IPS DF 4.7 (cell line): ENCODE data around the gene TXN.
"Not testable (repeated sequence)": the region's sequence is repeated elsewhere in the genome, so short reads cannot be mapped to it uniquely, and the experiment has no call there.

ENCODE experiments used
- DNase-seq: peaks from one replicate; pipeline ENCODE4 v3.0.0-alpha.2; 2013; ENCODE audit warnings: low spot score; ENCODE audit errors: extremely low read depth

TXN gene

DNA sequence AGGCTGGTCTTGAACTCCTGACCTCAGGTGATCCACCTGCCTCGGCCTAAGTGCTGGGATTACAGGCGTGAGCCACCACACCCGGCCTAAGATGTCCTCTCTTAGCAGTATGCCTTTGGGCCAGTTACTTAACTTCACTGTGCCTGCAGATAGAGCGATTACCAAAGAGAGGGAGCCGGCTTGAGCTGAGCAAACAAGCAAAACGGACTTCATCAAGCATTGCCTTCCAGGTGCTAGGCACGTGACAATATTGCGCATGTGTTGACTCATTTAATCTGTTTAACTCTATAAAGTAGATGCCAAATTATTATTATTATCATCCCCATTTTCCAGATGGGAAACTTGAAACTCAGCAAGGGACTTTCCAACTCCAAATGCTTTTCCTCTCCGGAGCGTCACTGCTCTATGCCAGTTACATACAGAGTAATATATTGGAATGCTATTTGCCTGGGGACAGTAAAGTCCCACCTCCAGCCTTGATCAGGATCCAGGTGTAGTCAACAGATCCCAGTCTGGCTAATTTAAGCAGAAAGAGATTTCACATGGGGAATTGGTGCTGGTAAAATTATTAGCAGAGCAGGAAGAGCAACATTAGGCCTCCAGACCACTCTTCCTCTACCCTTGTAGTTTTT, 42.8 kb downstream of the TXN start:
- no peak for DNase-seq

DNA sequence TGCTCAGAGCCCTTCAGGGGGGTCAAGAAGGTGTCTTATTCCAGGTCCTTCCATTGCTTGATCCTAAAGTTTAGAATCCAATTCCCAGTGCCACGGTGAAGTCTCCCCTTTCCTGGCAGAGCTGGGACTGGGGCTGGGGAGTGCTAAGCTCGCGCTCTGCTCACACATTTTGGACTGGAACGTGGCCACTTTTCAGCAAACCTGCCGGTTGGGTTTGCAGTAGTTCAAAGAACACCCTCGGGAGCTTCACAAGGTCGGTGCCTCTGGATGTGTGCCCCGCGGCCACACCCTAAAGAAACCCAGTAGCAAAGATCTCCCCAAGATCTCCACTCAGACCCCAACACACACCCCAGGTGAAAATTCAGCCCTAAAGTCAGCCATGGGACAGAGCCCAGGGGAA, 48.3 kb downstream of the TXN start, which contains the start of gene C9orf152:
TSS of gene C9orf152 (minus strand) at position 129 of the 400 bp plus-strand sequence. CDS start 580 bp downstream, outside the sequence.
- DNase-seq = no peak

DNA sequence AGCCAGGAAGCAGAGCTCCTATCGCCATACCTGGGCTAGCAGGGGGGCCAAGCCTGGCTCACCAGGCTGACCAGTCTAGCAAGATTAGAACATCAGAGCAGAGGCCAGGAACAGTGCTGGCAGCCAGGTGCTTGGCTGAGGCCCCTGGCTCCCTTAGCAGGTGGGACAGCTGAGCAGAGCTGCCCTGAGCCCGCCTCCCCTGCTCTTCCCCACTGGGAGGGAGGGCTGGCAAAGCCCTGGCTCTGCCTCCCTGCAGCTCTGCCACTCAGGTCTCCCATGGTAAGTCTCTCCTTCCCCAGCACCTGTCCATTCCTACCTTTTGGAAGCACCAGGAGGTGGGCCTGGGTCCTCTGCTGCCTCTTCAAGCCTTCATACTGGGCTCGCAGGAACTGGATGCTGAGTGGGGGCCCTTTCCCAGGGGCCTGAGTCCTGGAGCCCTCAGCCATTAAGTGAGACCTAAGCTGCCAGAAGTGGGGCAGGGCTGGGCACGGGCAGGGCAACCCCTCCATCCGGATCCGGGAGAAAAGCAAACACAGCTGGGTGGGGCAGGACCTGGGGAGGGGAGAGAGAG, 49.2 kb downstream of the TXN start:
- DNase-seq = no peak

DNA sequence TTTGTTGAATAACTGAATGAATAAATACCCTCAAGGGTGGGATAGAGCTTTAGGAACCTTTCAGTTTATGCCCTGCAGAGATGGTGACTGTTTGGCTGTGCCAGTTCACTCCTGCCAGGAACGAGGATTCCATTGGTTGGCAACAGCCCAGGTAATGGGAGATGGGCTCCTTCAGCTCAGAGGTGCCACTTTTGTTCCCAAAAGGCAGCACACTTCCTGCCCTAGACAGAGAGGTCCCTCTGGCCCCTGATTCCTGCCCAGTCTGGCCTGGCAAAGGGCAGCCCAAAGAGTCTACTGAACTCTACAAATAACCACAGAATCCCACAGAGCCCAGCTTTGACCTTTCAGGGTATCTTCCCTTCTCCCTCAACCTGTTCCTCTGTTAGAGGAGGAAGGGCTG, 49.9 kb downstream of the TXN start:
- no peak for DNase-seq

DNA sequence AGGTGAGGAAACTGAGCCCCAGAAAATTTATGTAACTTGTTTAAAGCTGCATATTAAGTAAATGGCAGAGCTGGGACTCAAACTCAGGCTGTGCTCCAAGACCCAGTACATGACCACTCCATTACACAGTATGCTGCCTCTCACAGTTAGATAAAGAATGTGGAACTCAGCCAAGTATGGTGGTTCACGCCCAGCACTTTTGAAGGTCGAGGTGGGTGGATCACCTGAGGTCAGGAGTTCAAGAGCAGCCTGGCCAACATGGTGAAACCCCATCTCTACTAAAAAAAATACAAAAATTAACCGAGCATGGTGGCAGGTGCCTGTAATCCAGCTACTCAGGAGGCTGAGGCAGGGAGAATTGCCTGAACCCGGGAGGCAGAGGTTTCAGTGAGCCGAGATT, 50.7 kb downstream of the TXN start:
- not testable (repeated sequence) for DNase-seq

DNA sequence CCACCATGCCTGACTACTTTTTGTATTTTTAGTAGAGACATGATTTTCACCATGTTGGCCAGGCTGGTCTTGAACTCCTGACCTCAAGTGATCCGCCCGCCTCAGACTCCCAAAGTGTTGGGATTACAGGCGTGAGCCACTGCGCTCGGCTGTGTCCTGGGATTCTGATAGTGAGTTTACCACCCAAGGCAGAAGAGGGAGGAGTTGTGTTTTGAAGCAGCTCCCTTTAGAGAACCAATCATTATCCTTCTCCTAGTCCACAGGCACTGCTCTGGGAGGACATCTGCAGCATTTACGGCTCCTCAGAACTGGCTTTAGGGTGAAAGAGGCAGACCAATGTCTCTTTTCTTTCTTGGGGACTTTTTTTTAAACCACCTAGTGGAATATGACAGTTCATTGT, 54.1 kb downstream of the TXN start:
- DNase-seq = no peak

DNA sequence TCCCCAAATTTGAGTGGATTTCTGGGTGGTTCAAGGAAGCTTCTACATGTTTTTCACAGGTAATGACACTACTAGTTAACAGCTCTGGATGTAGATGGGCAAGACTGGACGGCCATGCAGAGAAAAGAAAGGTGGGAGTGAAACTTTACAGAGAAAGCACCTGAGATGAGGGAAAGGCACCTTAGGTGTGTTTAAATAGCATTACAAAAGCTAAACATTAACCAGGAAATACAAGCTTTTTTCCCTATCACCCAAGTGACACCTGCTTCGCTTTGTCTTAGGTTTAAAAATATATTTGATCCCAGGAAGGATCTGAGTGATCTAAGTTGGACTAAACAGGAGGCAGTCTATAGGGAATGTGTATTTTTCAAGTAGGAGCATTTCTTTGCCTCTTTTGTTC, 56.7 kb downstream of the TXN start:
- DNase-seq = no peak

DNA sequence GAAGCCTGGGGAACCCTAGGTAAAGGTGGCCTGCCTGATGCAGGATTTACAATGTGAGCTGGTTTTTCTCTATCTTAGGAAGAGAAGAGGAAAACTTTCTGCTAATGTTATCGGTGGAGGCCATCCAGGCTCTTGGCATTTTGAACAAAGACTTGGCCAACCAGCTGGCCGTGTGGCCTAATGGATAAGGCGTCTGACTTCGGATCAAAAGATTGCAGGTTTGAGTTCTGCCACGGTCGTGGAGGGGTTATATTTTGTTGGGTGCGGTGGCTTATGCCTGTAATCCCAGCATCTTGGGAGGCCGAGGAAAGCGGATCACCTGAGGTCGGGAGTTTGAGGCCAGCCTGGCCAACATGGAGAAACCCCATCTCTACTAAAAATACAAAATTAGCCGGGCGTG, 58.0 kb downstream of the TXN start:
- DNase-seq = no peak

DNA sequence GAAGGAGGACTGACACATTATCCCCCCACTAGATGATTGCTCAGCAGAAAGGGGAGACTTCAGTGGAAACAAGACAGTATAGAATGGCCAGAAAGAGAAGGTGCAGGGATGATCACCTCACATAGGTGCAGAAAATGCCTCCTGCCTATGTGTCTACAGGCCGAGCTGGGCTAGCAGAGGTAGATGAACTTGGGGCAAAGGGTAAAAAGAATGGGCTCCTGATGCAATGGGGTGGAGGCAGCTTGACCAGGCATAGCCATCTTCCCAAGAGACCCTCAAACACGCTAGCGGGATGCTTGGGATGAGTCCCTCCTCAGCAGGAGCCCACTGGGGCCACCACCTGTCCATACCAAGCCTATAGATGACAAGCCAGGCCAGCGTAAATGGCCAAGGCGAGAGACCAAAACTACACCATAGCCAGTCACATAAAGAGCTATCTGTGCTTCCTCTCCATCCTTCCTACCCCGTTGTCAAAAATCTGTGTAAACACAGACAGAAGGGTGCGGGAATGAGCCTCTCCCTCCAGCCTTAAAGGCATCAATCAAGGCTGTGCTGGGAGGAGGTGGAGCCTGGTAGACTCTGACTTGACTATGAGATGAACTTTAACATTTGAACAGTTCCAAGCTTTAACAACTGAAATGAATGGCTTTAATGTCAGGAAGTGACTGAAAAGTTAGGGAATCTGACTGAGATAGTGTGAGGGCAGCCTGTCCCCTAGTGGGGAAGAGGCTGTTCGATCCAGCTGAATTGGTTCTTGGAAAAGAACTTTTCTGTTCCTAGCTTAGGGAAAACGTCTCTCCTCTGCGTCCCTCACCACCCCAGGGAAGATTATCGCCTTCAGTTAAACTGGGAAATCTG, 58.7 kb downstream of the TXN start:
- DNase-seq = no peak

DNA sequence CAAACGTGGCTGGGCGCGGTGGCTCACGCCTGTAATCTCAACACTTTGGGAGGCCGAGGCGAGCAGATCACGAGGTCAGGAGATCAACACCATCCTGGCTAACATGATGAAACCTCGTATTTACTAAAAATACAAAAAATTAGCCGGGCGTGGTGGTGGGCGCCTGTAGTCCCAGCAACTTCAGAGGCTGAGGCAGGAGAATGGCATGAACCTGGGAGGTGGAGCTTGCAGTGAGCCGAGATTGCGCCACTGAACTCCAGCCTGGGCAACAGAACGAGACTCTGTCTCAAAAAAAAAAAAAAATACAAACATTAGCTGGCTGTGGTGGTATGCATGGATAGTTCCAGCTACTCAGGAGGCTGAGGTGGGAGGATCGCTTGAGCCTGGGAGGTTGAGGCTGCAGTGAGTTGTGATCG, 60.2 kb downstream of the TXN start:
- not testable (repeated sequence) for DNase-seq
